DND-41 (cell line): ENCODE data around the gene KCTD3.

Experiments used
- EZH2 ChIP-seq: IDR thresholded peaks from 3 replicates; pipeline ENCODE4 v1.6.1; 2012; ENCODE audit warnings: borderline replicate concordance, low read depth, mild to moderate bottlenecking, moderate library complexity, low read length, inconsistent platforms; ENCODE audit not compliant: severe bottlenecking
- TF ChIP-seq, protein P1 (sequence below): IDR thresholded peaks from 2 replicates; pipeline ENCODE4 v1.5.1; 2012; ENCODE audit warnings: borderline replicate concordance, low read length, moderate library complexity, mild to moderate bottlenecking; ENCODE audit not compliant: poor library complexity, severe bottlenecking; ENCODE audit errors: extremely low read depth

DNA sequence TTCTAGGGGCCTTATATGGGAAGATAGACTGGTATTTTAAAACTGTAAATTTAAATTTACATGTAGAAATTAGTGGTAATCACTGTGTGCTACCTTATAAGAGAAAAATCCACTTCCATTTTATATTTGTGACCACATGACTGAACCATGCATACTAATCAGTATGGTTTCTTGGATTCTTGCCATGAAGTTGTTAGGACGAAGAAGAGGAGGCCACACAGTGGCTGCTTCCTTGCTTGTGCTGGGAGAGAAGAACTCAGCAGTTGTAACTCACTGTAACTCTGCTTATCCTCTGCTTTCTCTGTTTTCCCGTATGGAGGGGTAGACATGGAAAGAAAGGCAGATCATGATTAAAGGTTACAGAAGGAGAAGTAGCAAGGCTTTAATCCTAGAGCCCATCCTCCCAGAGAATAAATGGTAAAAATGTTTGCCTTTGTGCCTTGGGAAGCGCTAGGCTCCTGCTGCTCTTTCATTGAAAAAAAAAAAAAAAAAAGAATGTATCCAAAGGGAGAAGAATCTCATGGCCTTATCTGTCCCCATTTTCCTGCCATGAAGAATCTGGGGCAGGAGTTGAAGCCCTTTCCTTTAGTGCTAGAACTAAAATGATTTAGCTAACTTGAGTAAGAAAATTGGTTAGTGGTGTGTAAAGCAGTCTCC is 32.4 kb downstream of the KCTD3 start:
- TF ChIP-seq, protein P1, sequence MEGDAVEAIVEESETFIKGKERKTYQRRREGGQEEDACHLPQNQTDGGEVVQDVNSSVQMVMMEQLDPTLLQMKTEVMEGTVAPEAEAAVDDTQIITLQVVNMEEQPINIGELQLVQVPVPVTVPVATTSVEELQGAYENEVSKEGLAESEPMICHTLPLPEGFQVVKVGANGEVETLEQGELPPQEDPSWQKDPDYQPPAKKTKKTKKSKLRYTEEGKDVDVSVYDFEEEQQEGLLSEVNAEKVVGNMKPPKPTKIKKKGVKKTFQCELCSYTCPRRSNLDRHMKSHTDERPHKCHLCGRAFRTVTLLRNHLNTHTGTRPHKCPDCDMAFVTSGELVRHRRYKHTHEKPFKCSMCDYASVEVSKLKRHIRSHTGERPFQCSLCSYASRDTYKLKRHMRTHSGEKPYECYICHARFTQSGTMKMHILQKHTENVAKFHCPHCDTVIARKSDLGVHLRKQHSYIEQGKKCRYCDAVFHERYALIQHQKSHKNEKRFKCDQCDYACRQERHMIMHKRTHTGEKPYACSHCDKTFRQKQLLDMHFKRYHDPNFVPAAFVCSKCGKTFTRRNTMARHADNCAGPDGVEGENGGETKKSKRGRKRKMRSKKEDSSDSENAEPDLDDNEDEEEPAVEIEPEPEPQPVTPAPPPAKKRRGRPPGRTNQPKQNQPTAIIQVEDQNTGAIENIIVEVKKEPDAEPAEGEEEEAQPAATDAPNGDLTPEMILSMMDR, result no peak
- no peak for TF ChIP-seq EZH2
